Heart right ventricle (tissue), 16 donors: ENCODE measurements around the gene GGACT. TPM values are rescaled to one million over a fixed set of nuclear protein-coding genes. Genes with fewer than 3 reads are reported as not detected.

ENCODE experiments used
- ATAC-seq, 8 donors: fragments of 200-7000 bp; cut with Tn5 transposase; one replicate each; pipeline ENCODE4 v1.9.1; 2020; ENCODE audit warnings: mild to moderate bottlenecking in 8 of 8, moderate library complexity in 8 of 8, moderate number of reproducible peaks in 1 of 8
- DNase-seq, 2 donors: peaks; one replicate each; pipeline ENCODE4 v3.0.0-alpha.2; 2020
- H3K27ac ChIP-seq, 10 donors: fragments of 200-600 bp; sonication (generic) in 2 of 10; one replicate each; pipeline versions ENCODE4 v1.5.0 to v1.8.0; 2020 to 2022; ENCODE audit warnings: mild to moderate bottlenecking in 3 of 10
- H3K27me3 ChIP-seq, 7 donors: fragments of 200-600 bp; one replicate each; pipeline ENCODE4 v1.8.0; 2021 to 2022; ENCODE audit warnings: mild to moderate bottlenecking in 2 of 7
- H3K36me3 ChIP-seq, 9 donors: fragments of 200-600 bp; sonication (generic) in 1 of 9; one replicate each; pipeline versions ENCODE4 v1.5.0 to v1.8.0; 2020 to 2022; ENCODE audit warnings: mild to moderate bottlenecking in 2 of 9
- H3K4me1 ChIP-seq, 9 donors: fragments of 200-600 bp; sonication (generic) in 1 of 9; one replicate each; pipeline versions ENCODE4 v1.5.0 to v1.8.0; 2020 to 2022; ENCODE audit warnings: mild to moderate bottlenecking in 4 of 9
- H3K4me3 ChIP-seq, 10 donors: fragments of 200-600 bp; sonication (generic) in 2 of 10; one replicate each; pipeline versions ENCODE4 v1.5.0 to v1.8.0; 2020 to 2022; ENCODE audit warnings: mild to moderate bottlenecking in 7 of 10, moderate library complexity in 2 of 10
- H3K9me3 ChIP-seq, 11 donors: fragments of 200-600 bp in 10 of 11; sonication (generic) in 2 of 11; one replicate each; pipeline versions ENCODE4 v1.5.0 to v1.8.0; 2013 to 2022; ENCODE audit warnings: mild to moderate bottlenecking in 2 of 11, control low read depth in 1 of 11, moderate library complexity in 1 of 11
- CTCF ChIP-seq, 9 donors: fragments of 200-600 bp; sonication (generic) in 2 of 9; IDR thresholded peaks; one replicate each; pipeline versions ENCODE4 v1.5.0 to v1.8.0; 2021 to 2022; ENCODE audit warnings: antibody characterized with exemption in 9 of 9, mild to moderate bottlenecking in 5 of 9, moderate library complexity in 1 of 9
- WGBS, 2 donors: extraction: QIAGEN DNeasy Blood & Tissue Kit; methylation state at CpG; one replicate each; pipeline ENCODE4 v1.1.7; 2013; ENCODE audit warnings: inconsistent platforms in 1 of 2; 5-methylcytosine and 5-hydroxymethylcytosine counted together
- intact Hi-C, 10 donors: fragments of 100-400 bp; cut with DNase I; formaldehyde crosslinking; loops; one replicate each; pipeline versions ENCODE4 v1.11.1 to v1.14.2; 2022
- polyA plus RNA-seq, 2 donors: library from polyadenylated mRNA; stranded (reverse); fragments of 200-250 nt; gene quantifications; one replicate each; pipeline ENCODE4 v1.2.3, GENCODE V29; 2013
- total RNA-seq, 10 donors: library from RNA; stranded (reverse); fragmentation: NEBNext Ultra II Directional in 3 of 10; extraction: Animal tissue kit (Norgen Biotek cat#: 25700) in 3 of 10; gene quantifications; one replicate each; pipeline versions ENCODE4 v1.2.1 to v1.2.4, GENCODE V29; 2021 to 2023
- donor health status: Arrhythmogenic right ventricular cardiomyopathy.
- donor health status: ischemic (EF 13 %, LVEDD 7.1; RV severe dilation, severe dysfunction).
- donor health status: healthy with polysubstance abuse.
- donor health status: DM: no; HTN: yes; CAD: no.
- donor health status: DM: no; HTN: no; CAD: no.
- donor health status: ischemic (EF 25% LVEDD 6.9; RV normal size, moderate dysfunction).
- donor health status: ischemic (EF 25% LVEDD 5.7; RV mildly dilated, moderate dysfunction).
- donor health status: healthy.
- donor health status: DM: yes; HTN: yes; CAD: no.
- donor health status: Ischemic cardiomyopathy.
- donor health status: ischemic (EF 35%, LVEDD 5.7; RV mildly dilated, moderate dysfunction).
- donor health status: nonischemic (EF 11% LVEDD 7.7; RV severe dilation, severe dysfunction).
- donor health status: DM: yes; HTN: yes; CAD: no.
- donor health status: PGD.
- donor health status: ischemic (EF 29% LVEDD 5.4; RV normal size, mild dysfunction).
- donor health status: nonischemic (EF 23%, LVEDD 6.1; RV moderate dilation, normal function).

GGACT gene
- total and polyA plus RNA-seq, 12 donors: 0.51 to 3.5 (median 1.6) TPM

- no peak for TF ChIP-seq CTCF (IDR thresholded peaks at IDR 0.05)
- Histone ChIP-seq H3K27me3 (no peaks in the 10 kb centered on the region), H3K4me1 (peaks cover 0 to 49% (median 0%) of the 10 kb centered on the region in 9 donors), H3K9me3 (no peaks in the 10 kb centered on the region), H3K27ac (peak overlapping the region in 1 of 10 donors; percentile 32), H3K36me3 (peaks cover 0 to 40% (median 0%) of the 10 kb centered on the region in 9 donors), H3K4me3 (no peak overlapping the region)
- DNase-seq: no peak
- no peak for ATAC-seq
- intact Hi-C loops: no loop called here
- 95 to 96% methylated on average over 3 of the region's 3 CpGs for WGBS, 2 donors
These were observed 19.9 kb upstream of the GGACT start for GRCh38 chr13:100608489-100608888.

- H3K4me3 ChIP-seq: no peak overlapping the region
- intact Hi-C loops: no loop called here
- no peaks in the 10 kb centered on the region for H3K27me3 ChIP-seq
- TF ChIP-seq CTCF (IDR thresholded peaks at IDR 0.05): no peak
- peaks cover 0 to 32% (median 0%) of the 10 kb centered on the region in 9 donors for H3K4me1 ChIP-seq
- DNase-seq: no peak
- H3K36me3 ChIP-seq: peaks cover 0 to 23% (median 0%) of the 10 kb centered on the region in 9 donors
- WGBS, 2 donors: 56 to 63% methylated on average over 5 of the region's 5 CpGs
- H3K9me3 ChIP-seq: no peaks in the 10 kb centered on the region
- H3K27ac ChIP-seq: peak overlapping the region in 1 of 10 donors; percentile 21
- ATAC-seq: no peak
These were observed 16.5 kb upstream of the GGACT start for GRCh38 chr13:100604918-100605710.

- ATAC-seq (no peak), DNase-seq (no peak)
- Histone ChIP-seq H3K27me3 (no peaks in the 10 kb centered on the region), H3K36me3 (peaks cover 0 to 18% (median 0%) of the 10 kb centered on the region in 9 donors), H3K9me3 (no peaks in the 10 kb centered on the region), H3K27ac (no peak overlapping the region), H3K4me3 (no peak overlapping the region), H3K4me1 (peaks cover 0 to 10% (median 0%) of the 10 kb centered on the region in 9 donors)
- no peak for TF ChIP-seq CTCF (IDR thresholded peaks at IDR 0.05)
- intact Hi-C loops: no loop called here
- 73% methylated on average over 8 of the region's 8 CpGs for WGBS, 2 donors
These were observed 14.0 kb upstream of the GGACT start for GRCh38 chr13:100602493-100603111.

- ATAC-seq: no peak
- Histone ChIP-seq H3K9me3 (no peaks in the 10 kb centered on the region), H3K27me3 (no peaks in the 10 kb centered on the region), H3K27ac (no peak overlapping the region), H3K4me3 (no peak overlapping the region), H3K36me3 (peaks cover 0 to 18% (median 0%) of the 10 kb centered on the region in 9 donors), H3K4me1 (peaks cover 0 to 10% (median 0%) of the 10 kb centered on the region in 9 donors)
- intact Hi-C loops: no loop called here
- 93 to 94% methylated on average over 7 of the region's 7 CpGs for WGBS, 2 donors
- DNase-seq: no peak
- TF ChIP-seq CTCF (IDR thresholded peaks at IDR 0.05): no peak
These were observed 13.1 kb upstream of the GGACT start for GRCh38 chr13:100601716-100602115.
